OCI-LY1 (cell line): ENCODE measurements around the gene EML5.

Experiments used
- EZH2 ChIP-seq: fragments of 200-600 bp; sonication (generic), shearing (Covaris generic); IDR thresholded peaks from 2 replicates; pipeline ENCODE4 v1.8.0; 2017; ENCODE audit warnings: borderline replicate concordance, mixed run types, mild to moderate bottlenecking, antibody characterized with exemption, low read length, moderate library complexity, mixed read lengths
- TF ChIP-seq, protein P1 (sequence below): fragments of 200-600 bp; sonication (generic), shearing (Covaris generic); IDR thresholded peaks from 2 replicates; pipeline ENCODE4 v1.5.1; 2017; ENCODE audit warnings: mild to moderate bottlenecking, antibody characterized with exemption, low read length, moderate library complexity, mixed read lengths

DNA sequence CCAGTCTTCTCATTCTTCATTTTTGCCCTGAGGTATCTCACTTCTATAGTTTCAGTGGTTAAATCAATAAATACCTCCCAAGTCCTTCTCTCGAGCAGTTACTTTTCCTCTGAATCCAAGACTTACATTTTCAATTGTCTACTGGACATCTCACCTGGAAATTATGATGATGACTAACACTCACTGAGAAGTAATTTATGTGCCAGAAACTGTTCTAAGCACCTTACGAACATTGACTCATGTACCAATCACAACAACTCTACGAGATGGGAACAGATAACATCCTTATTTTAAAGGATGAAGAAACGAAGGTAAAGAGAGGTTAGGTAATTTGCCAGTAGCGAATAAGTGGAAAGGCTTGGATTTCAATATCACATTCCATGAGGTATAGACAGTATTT lies 94.1 kb downstream of the EML5 start:
- TF ChIP-seq, protein P1, sequence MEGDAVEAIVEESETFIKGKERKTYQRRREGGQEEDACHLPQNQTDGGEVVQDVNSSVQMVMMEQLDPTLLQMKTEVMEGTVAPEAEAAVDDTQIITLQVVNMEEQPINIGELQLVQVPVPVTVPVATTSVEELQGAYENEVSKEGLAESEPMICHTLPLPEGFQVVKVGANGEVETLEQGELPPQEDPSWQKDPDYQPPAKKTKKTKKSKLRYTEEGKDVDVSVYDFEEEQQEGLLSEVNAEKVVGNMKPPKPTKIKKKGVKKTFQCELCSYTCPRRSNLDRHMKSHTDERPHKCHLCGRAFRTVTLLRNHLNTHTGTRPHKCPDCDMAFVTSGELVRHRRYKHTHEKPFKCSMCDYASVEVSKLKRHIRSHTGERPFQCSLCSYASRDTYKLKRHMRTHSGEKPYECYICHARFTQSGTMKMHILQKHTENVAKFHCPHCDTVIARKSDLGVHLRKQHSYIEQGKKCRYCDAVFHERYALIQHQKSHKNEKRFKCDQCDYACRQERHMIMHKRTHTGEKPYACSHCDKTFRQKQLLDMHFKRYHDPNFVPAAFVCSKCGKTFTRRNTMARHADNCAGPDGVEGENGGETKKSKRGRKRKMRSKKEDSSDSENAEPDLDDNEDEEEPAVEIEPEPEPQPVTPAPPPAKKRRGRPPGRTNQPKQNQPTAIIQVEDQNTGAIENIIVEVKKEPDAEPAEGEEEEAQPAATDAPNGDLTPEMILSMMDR: no peak
- TF ChIP-seq EZH2: no peak
